ENCODE data around the gene PHF2.

The PHF2 gene

DNA sequence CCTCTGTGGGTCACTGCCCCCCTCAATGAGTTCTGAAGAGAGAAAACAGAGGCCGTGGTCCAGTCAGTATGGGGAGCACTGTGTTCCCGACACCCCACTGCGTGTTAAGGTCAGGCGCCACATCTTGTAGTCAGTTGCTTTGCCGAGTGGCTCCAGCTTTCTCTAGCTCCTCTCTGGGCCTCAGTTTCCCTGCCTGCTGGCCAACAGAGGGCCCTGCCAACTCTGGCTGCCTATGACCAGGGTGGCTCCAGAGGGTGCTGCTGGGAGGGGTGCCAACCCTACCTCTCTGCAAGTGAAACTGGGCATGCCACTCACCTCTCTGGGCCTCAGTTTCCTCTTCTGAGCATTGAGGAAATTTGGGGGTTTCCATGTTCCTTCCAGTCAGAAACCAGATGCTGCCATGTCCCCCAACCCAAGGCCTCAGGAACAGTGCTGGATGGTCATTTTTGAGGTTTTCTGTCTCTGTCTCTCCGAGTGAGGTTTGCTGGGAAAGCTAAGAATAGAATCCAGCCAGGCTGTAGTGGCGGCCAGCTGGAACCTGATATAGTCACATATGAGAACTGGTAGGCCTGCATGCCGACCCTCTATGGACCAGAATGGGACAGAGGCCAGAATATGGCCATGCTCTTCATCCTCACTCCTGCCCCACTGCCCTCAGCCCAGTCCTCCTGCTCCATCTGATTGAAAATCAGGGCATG lies 132.1 kb downstream of the PHF2 start:
- WGBS, 2 experiments: 93 to 95% methylated on average over 8 of the region's 8 CpGs

DNA sequence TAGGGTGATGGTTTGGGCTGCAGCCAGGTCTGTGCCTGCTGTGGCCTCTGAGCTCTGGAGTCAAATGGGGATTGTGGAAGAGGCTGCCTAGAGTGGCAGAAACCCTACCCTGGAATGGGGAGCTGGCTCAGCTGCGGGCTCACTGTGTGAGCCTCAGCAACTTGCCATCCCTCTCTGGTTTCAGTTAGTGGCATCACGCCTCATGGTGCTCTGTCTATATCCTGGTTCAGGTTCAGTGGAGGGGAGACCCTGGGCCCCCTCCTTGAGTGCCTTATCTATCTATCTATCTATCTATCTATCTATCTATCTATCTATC lies 132.6 kb downstream of the PHF2 start:
- Histone ChIP-seq H3K9me3 (ENCODE audit: control insufficient read depth, low read length) (no peaks in the 10 kb centered on the region), H3K4me1 (ENCODE audit: control insufficient read depth, insufficient read depth, low read length) (no peaks in the 10 kb centered on the region), H3K27me3 (ENCODE audit: control insufficient read depth, insufficient read depth, low read length, poor library complexity, severe bottlenecking) (no peaks in the 10 kb centered on the region), H3K4me3 (ENCODE audit: insufficient read depth, low read depth, low read length) (no peak overlapping the region), H3K27ac (ENCODE audit: insufficient read depth, low read depth, low read length, poor library complexity, severe bottlenecking) (no peak overlapping the region), H3K36me3 (ENCODE audit: control insufficient read depth, insufficient read depth, low read length) (no peaks in the 10 kb centered on the region)
- WGBS, 2 experiments: 91 to 94% methylated on average over 2 of the region's 2 CpGs

More for the DNA sequence above, 132.1 kb downstream of the PHF2 start:
- H3K4me1 ChIP-seq (ENCODE audit: control insufficient read depth, insufficient read depth, low read length): no peaks in the 10 kb centered on the region
- H3K9me3 ChIP-seq (ENCODE audit: control insufficient read depth, low read length): no peaks in the 10 kb centered on the region
- no peaks in the 10 kb centered on the region for H3K36me3 ChIP-seq (ENCODE audit: control insufficient read depth, insufficient read depth, low read length)
- no peaks in the 10 kb centered on the region for H3K27me3 ChIP-seq (ENCODE audit: control insufficient read depth, insufficient read depth, low read length, poor library complexity, severe bottlenecking)
- no peak overlapping the region for H3K27ac ChIP-seq (ENCODE audit: insufficient read depth, low read depth, low read length, poor library complexity, severe bottlenecking)
- H3K4me3 ChIP-seq (ENCODE audit: insufficient read depth, low read depth, low read length): no peak overlapping the region

GRCh38 chr9:93709600-93710369 lies 133.4 kb downstream of the PHF2 start:
- Histone ChIP-seq H3K36me3 (ENCODE audit: control insufficient read depth, insufficient read depth, low read length) (no peaks in the 10 kb centered on the region), H3K27ac (ENCODE audit: insufficient read depth, low read depth, low read length, poor library complexity, severe bottlenecking) (no peak overlapping the region), H3K9me3 (ENCODE audit: control insufficient read depth, low read length) (no peaks in the 10 kb centered on the region), H3K4me3 (ENCODE audit: insufficient read depth, low read depth, low read length) (no peak overlapping the region), H3K27me3 (ENCODE audit: control insufficient read depth, insufficient read depth, low read length, poor library complexity, severe bottlenecking) (no peaks in the 10 kb centered on the region), H3K4me1 (ENCODE audit: control insufficient read depth, insufficient read depth, low read length) (no peaks in the 10 kb centered on the region)
- 91 to 93% methylated on average over 2 of the region's 2 CpGs for WGBS, 2 experiments

GRCh38 chr9:93710370-93710723 lies 134.0 kb downstream of the PHF2 start:
- no peaks in the 10 kb centered on the region for H3K36me3 ChIP-seq (ENCODE audit: control insufficient read depth, insufficient read depth, low read length)
- no peaks in the 10 kb centered on the region for H3K27me3 ChIP-seq (ENCODE audit: control insufficient read depth, insufficient read depth, low read length, poor library complexity, severe bottlenecking)
- no peak overlapping the region for H3K4me3 ChIP-seq (ENCODE audit: insufficient read depth, low read depth, low read length)
- H3K9me3 ChIP-seq (ENCODE audit: control insufficient read depth, low read length): no peaks in the 10 kb centered on the region
- WGBS, 2 experiments: 95% methylated on average over 6 of the region's 6 CpGs
- H3K27ac ChIP-seq (ENCODE audit: insufficient read depth, low read depth, low read length, poor library complexity, severe bottlenecking): no peak overlapping the region
- H3K4me1 ChIP-seq (ENCODE audit: control insufficient read depth, insufficient read depth, low read length): no peaks in the 10 kb centered on the region

DNA sequence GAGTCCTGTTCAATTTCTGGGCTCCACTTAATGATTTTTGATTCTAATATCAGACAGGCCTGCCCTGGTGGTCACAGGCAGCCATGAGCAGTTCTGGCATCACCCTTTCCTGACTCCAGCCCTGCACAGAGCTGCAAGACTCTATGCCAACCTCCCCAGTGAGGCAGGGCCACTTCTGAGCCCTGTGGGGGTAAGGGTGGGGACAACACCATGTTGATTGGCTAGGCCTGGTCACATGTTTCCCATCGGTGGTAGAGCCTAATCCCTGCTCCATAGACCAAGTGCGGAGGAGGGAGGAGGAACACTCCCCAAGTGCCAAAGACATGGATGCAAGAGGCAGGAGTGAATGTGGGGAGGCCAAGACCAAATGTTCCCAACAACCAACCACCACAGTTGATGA lies 134.6 kb downstream of the PHF2 start:
- Histone ChIP-seq H3K4me1 (ENCODE audit: control insufficient read depth, insufficient read depth, low read length) (no peaks in the 10 kb centered on the region), H3K9me3 (ENCODE audit: control insufficient read depth, low read length) (no peaks in the 10 kb centered on the region), H3K4me3 (ENCODE audit: insufficient read depth, low read depth, low read length) (no peak overlapping the region), H3K27me3 (ENCODE audit: control insufficient read depth, insufficient read depth, low read length, poor library complexity, severe bottlenecking) (no peaks in the 10 kb centered on the region), H3K36me3 (ENCODE audit: control insufficient read depth, insufficient read depth, low read length) (no peaks in the 10 kb centered on the region), H3K27ac (ENCODE audit: insufficient read depth, low read depth, low read length, poor library complexity, severe bottlenecking) (no peak overlapping the region)
- WGBS, 2 experiments: 80 to 96% methylated on average over 2 of the region's 2 CpGs

GRCh38 chr9:93712896-93713295 lies 136.5 kb downstream of the PHF2 start:
- no peaks in the 10 kb centered on the region for H3K27me3 ChIP-seq (ENCODE audit: control insufficient read depth, insufficient read depth, low read length, poor library complexity, severe bottlenecking)
- WGBS, 2 experiments: 88% methylated on average over 9 of the region's 9 CpGs
- no peak overlapping the region for H3K4me3 ChIP-seq (ENCODE audit: insufficient read depth, low read depth, low read length)
- no peaks in the 10 kb centered on the region for H3K4me1 ChIP-seq (ENCODE audit: control insufficient read depth, insufficient read depth, low read length)
- no peak overlapping the region for H3K27ac ChIP-seq (ENCODE audit: insufficient read depth, low read depth, low read length, poor library complexity, severe bottlenecking)
- no peaks in the 10 kb centered on the region for H3K36me3 ChIP-seq (ENCODE audit: control insufficient read depth, insufficient read depth, low read length)
- no peaks in the 10 kb centered on the region for H3K9me3 ChIP-seq (ENCODE audit: control insufficient read depth, low read length)

- WGBS, 2 experiments: 82 to 91% methylated on average over 4 of the region's 4 CpGs
Measured at GRCh38 chr9:93713716-93714115, 137.3 kb downstream of the PHF2 start.

DNA sequence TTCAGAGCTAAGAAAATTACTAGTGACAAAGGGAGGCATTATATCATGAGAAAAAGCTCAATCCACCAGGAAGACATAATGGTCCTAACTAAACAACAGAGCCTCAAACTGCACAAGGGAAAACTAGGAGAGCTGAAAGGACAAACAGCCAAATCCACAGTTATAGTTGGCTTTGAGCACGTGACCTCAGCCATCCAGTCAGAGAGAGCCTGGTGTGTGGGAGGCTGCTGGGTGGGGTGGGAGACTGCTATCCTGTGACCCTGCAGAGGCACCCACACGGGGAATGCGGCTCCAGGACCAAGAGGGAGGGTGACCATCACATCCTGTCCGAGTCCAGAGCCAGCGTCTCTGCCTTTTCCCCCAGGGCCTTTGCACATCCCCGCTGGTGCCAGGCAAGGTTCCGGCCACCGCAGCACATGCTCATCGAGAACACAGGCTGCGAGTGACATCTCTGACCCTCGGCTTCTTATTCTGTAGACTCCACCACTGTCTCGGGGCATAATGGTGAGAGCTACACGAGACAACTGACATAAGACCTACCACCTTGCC lies 145.1 kb downstream of the PHF2 start:
- Histone ChIP-seq H3K9me3 (ENCODE audit: control insufficient read depth, low read length) (no peaks in the 10 kb centered on the region), H3K4me3 (ENCODE audit: insufficient read depth, low read depth, low read length) (no peak overlapping the region), H3K27me3 (ENCODE audit: control insufficient read depth, insufficient read depth, low read length, poor library complexity, severe bottlenecking) (no peaks in the 10 kb centered on the region), H3K27ac (ENCODE audit: insufficient read depth, low read depth, low read length, poor library complexity, severe bottlenecking) (no peak overlapping the region), H3K36me3 (ENCODE audit: control insufficient read depth, insufficient read depth, low read length) (no peaks in the 10 kb centered on the region), H3K4me1 (ENCODE audit: control insufficient read depth, insufficient read depth, low read length) (no peaks in the 10 kb centered on the region)
- WGBS, 2 experiments: 94% methylated on average over 13 of the region's 13 CpGs

More at GRCh38 chr9:93713716-93714115, 137.3 kb downstream of the PHF2 start:
- Histone ChIP-seq H3K36me3 (ENCODE audit: control insufficient read depth, insufficient read depth, low read length) (no peaks in the 10 kb centered on the region), H3K27ac (ENCODE audit: insufficient read depth, low read depth, low read length, poor library complexity, severe bottlenecking) (no peak overlapping the region), H3K9me3 (ENCODE audit: control insufficient read depth, low read length) (no peaks in the 10 kb centered on the region), H3K27me3 (ENCODE audit: control insufficient read depth, insufficient read depth, low read length, poor library complexity, severe bottlenecking) (no peaks in the 10 kb centered on the region), H3K4me3 (ENCODE audit: insufficient read depth, low read depth, low read length) (no peak overlapping the region), H3K4me1 (ENCODE audit: control insufficient read depth, insufficient read depth, low read length) (no peaks in the 10 kb centered on the region)

DNA sequence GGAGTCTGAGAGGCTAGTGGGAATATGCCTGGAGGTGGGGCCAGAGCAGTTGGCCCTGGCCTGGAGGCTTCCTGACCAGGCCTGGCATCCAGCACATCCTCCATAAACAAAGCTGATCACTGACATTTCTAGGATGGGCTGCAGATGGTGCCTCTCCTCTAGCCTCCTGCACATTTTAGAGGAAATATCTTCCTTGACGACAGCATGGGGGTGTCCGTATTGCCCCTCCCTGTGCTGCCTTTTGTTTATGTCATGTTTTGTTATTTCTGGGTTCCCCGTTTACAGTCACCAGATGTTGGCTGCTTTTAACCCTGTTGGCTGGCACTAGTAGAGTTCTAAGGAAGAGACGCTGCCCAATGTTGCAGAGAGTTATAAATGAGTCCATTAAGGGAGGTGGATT lies 148.5 kb downstream of the PHF2 start:
- Histone ChIP-seq H3K36me3 (ENCODE audit: control insufficient read depth, insufficient read depth, low read length) (no peaks in the 10 kb centered on the region), H3K27me3 (ENCODE audit: control insufficient read depth, insufficient read depth, low read length, poor library complexity, severe bottlenecking) (no peaks in the 10 kb centered on the region), H3K4me1 (ENCODE audit: control insufficient read depth, insufficient read depth, low read length) (no peaks in the 10 kb centered on the region), H3K4me3 (ENCODE audit: insufficient read depth, low read depth, low read length) (no peak overlapping the region), H3K9me3 (ENCODE audit: control insufficient read depth, low read length) (no peaks in the 10 kb centered on the region), H3K27ac (ENCODE audit: insufficient read depth, low read depth, low read length, poor library complexity, severe bottlenecking) (no peak overlapping the region)
- 90 to 94% methylated on average over 4 of the region's 4 CpGs for WGBS, 2 experiments

DNA sequence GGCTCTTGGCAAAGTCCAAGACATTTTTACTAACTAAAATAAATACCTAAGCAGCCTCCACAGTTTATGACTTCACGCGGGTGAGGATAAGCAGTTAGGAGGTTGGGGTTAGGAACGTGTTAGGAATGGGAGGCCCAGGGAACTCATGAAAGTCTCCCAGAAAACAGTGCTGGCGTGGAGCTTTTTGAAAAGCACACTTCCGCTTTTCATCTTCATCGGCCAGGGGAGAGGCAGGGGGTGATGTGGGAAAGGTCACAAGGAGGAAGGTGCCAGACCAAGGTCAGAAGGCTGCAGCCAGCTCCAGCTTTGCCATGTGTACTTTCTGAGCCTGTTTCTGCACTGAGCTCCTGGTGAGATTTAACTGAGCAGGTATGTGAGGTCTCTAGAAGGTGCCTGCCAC lies 149.0 kb downstream of the PHF2 start:
- Histone ChIP-seq H3K36me3 (ENCODE audit: control insufficient read depth, insufficient read depth, low read length) (no peaks in the 10 kb centered on the region), H3K4me3 (ENCODE audit: insufficient read depth, low read depth, low read length) (no peak overlapping the region), H3K4me1 (ENCODE audit: control insufficient read depth, insufficient read depth, low read length) (no peaks in the 10 kb centered on the region), H3K27ac (ENCODE audit: insufficient read depth, low read depth, low read length, poor library complexity, severe bottlenecking) (no peak overlapping the region), H3K27me3 (ENCODE audit: control insufficient read depth, insufficient read depth, low read length, poor library complexity, severe bottlenecking) (no peaks in the 10 kb centered on the region), H3K9me3 (ENCODE audit: control insufficient read depth, low read length) (no peaks in the 10 kb centered on the region)
- WGBS, 2 experiments: 95% methylated on average over 6 of the region's 6 CpGs

All from ectodermal cell (in vitro differentiated cells).